C4-2B (cell line): Measurements from ENCODE around the gene RBM39.

Source experiments
- CTCF ChIP-seq: fragments of 450-650 bp; conservative IDR thresholded peaks from 2 replicates; pipeline ENCODE4 v1.5.1; 2017; ENCODE audit warnings: mild to moderate bottlenecking
- ZFX ChIP-seq: fragments of 450-650 bp; IDR thresholded peaks from 2 replicates; pipeline ENCODE4 v1.6.1; 2017

- TF ChIP-seq CTCF, result no peak
- no peak for TF ChIP-seq ZFX
Observed at GRCh38 chr20:35661908-35662307, 80.2 kb downstream of the RBM39 start.
